Mucosa of rectum (tissue), 2 donors: ENCODE results near the gene NISCH.

Source experiments
- H3K27ac ChIP-seq, 2 donors: one replicate each; pipeline ENCODE4 v1.7.0; 2013; ENCODE audit warnings: inconsistent platforms in 2 of 2, low read depth in 2 of 2, low read length in 2 of 2
- H3K27me3 ChIP-seq, 2 donors: one replicate each; pipeline ENCODE4 v1.7.0; 2013; ENCODE audit warnings: low read length in 2 of 2; ENCODE audit not compliant: control insufficient read depth in 2 of 2, insufficient read depth in 2 of 2
- H3K36me3 ChIP-seq, 2 donors: one replicate each; pipeline ENCODE4 v1.7.0; 2013; ENCODE audit warnings: low read length in 2 of 2; ENCODE audit not compliant: control insufficient read depth in 2 of 2, insufficient read depth in 2 of 2
- H3K4me1 ChIP-seq, 2 donors: one replicate each; pipeline ENCODE4 v1.7.0; 2013; ENCODE audit warnings: low read length in 2 of 2, mild to moderate bottlenecking in 1 of 2; ENCODE audit not compliant: control insufficient read depth in 2 of 2, insufficient read depth in 2 of 2
- H3K4me3 ChIP-seq, 2 donors: one replicate each; pipeline ENCODE4 v1.7.0; 2013; ENCODE audit warnings: low read length in 2 of 2
- H3K9ac ChIP-seq, 2 donors: one replicate each; pipeline ENCODE4 v1.7.0; 2013; ENCODE audit warnings: low read length in 2 of 2, low read depth in 1 of 2, mild to moderate bottlenecking in 1 of 2
- H3K9me3 ChIP-seq, 2 donors: one replicate each; pipeline ENCODE4 v1.7.0; 2013; ENCODE audit warnings: low read length in 2 of 2; ENCODE audit not compliant: control insufficient read depth in 2 of 2
- donor health status: healthy.
- donor health status: Normal muscosa, but diverticular disease.

NISCH gene

GRCh38 chr3:52428151-52429005 lies 27.0 kb upstream of the NISCH start:
- Histone ChIP-seq H3K27ac (no peak overlapping the region), H3K9ac (no peak overlapping the region)

DNA sequence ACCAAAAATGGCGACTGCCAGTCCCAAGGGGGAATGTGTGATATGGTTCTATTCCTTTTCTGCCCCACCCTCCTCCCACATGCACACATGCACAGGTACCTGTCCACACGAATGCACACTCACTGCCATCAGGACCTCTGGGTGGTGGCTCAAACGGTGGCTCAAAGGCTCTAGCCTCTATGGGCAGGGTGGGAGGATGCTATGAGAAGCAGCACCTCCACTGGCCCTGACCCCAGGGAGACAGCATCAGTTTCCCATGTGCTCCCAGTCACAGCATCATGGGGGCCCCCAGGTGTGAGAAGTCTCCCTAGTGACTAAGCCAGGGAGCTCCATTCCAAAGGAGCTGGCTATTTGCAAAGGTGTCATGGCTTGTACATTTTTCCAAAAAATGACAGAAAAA lies 26.4 kb upstream of the NISCH start:
- no peaks in the 10 kb centered on the region for H3K27me3 ChIP-seq
- H3K36me3 ChIP-seq, result no peaks in the 10 kb centered on the region
- peaks cover 5 to 8% of the 10 kb centered on the region in 2 donors for H3K4me1 ChIP-seq
- H3K27ac ChIP-seq, result no peak overlapping the region
- no peak overlapping the region for H3K9ac ChIP-seq
- no peaks in the 10 kb centered on the region for H3K9me3 ChIP-seq
- H3K4me3 ChIP-seq, result no peak overlapping the region

More at GRCh38 chr3:52428151-52429005, 27.0 kb upstream of the NISCH start:
- no peaks in the 10 kb centered on the region for H3K9me3 ChIP-seq
- no peaks in the 10 kb centered on the region for H3K27me3 ChIP-seq
- no peaks in the 10 kb centered on the region for H3K36me3 ChIP-seq
- H3K4me3 ChIP-seq, result no peak overlapping the region
- peaks cover under 1 to 3% of the 10 kb centered on the region in 2 donors for H3K4me1 ChIP-seq

- H3K27ac ChIP-seq, result no peak overlapping the region
- no peak overlapping the region for H3K9ac ChIP-seq
- no peaks in the 10 kb centered on the region for H3K9me3 ChIP-seq
- H3K36me3 ChIP-seq, result no peaks in the 10 kb centered on the region
- no peaks in the 10 kb centered on the region for H3K27me3 ChIP-seq
- peaks cover 5 to 8% of the 10 kb centered on the region in 2 donors for H3K4me1 ChIP-seq
- no peak overlapping the region for H3K4me3 ChIP-seq
Measured at GRCh38 chr3:52429779-52430415, 25.5 kb upstream of the NISCH start.

DNA sequence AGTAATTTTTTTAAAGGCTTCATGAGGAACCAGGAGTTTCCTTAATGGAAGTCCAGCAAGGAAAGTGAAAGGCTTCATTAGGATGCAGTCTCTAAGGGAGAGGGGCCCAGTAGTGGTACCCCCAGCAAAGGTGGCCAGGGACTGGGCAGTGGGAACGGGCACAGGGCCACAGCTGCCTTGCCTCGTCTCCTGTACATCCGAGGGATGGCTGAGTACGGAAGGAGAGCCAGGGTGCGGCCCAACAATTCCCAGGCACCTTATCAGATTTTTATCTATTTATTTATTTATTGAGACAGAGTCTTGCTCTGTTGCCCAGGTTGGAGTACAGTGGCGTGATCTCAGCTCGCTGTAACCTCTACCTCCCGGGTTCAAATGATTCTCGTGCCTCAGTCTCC lies 25.0 kb upstream of the NISCH start:
- Histone ChIP-seq H3K4me1 (peaks cover 5 to 8% of the 10 kb centered on the region in 2 donors), H3K9ac (no peak overlapping the region), H3K9me3 (no peaks in the 10 kb centered on the region), H3K27ac (no peak overlapping the region), H3K36me3 (no peaks in the 10 kb centered on the region), H3K27me3 (no peaks in the 10 kb centered on the region), H3K4me3 (no peak overlapping the region)

GRCh38 chr3:52431459-52432223 lies 23.8 kb upstream of the NISCH start:
- H3K27me3 ChIP-seq, result no peaks in the 10 kb centered on the region
- H3K27ac ChIP-seq, result no peak overlapping the region
- H3K9ac ChIP-seq, result no peak overlapping the region
- no peak overlapping the region for H3K4me3 ChIP-seq
- H3K4me1 ChIP-seq, result peaks cover 5 to 8% of the 10 kb centered on the region in 2 donors
- no peaks in the 10 kb centered on the region for H3K36me3 ChIP-seq
- H3K9me3 ChIP-seq, result no peaks in the 10 kb centered on the region

- Histone ChIP-seq H3K36me3 (no peaks in the 10 kb centered on the region), H3K27me3 (no peaks in the 10 kb centered on the region), H3K4me1 (peaks cover 5 to 8% of the 10 kb centered on the region in 2 donors), H3K9me3 (no peaks in the 10 kb centered on the region), H3K4me3 (no peak overlapping the region), H3K9ac (no peak overlapping the region), H3K27ac (no peak overlapping the region)
Measured at GRCh38 chr3:52432225-52432624, 23.2 kb upstream of the NISCH start.

DNA sequence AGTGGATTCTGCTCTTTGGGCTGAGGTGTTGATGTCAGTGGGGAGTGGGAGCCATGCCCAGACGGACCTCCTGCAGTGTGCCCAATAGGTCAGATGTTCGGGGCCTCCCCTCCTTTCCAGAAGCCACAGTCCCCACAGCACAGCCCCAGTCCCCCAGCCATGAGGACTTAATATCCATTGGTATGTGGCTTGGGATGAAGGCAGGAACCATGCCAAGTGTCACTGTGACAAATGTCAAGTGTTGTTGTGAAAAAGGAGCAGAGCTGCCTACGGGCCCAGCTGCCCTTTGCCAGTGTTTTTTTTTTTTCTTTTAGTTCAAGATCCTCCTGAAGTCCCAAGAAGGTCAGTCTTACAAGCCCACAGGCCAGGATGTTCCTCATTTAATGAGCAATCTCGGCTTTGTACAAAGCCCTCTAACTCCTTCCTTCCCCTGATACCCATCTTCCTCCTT lies 22.7 kb upstream of the NISCH start:
- Histone ChIP-seq H3K4me1 (peaks cover 7 to 8% of the 10 kb centered on the region in 2 donors), H3K27ac (no peak overlapping the region)

DNA sequence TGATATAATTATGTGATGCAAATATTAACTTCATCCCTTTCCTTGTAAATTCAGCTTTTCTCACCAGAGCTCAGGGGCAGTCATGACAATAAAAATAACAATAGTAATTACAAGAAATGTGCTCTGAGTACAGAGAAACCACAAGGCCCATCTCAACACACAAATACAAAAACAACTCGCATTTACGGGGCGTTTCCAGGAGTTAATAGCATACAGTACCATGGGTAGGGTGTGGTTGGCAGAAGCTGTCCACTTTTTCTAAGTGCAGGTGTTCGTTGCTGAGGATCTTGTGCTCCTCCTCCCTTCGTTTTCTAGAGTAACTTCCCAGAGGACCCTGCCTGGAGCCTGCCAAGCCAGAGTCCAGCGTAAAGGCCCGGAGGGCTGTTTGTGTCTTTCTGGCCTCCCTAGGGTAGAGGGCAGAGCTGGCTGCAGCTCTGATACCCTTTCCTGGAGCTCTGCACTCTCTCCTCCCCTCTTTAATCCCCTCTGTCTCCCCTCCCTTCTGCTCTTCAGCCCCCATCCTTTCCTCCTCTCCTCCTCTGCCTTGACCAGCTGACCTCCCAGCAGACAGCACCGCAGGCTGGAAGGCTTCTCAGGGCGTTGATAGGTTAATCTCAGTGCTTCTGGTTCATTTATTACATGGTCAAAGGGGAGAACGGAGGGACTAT lies 21.9 kb upstream of the NISCH start:
- no peaks in the 10 kb centered on the region for H3K27me3 ChIP-seq
- peaks cover 8 to 10% of the 10 kb centered on the region in 2 donors for H3K4me1 ChIP-seq
- H3K27ac ChIP-seq, result no peak overlapping the region
- no peaks in the 10 kb centered on the region for H3K36me3 ChIP-seq
- no peaks in the 10 kb centered on the region for H3K9me3 ChIP-seq
- H3K4me3 ChIP-seq, result no peak overlapping the region
- H3K9ac ChIP-seq, result peak overlapping the region in 1 of 2 donors; percentile 24

More for the DNA sequence above, 22.7 kb upstream of the NISCH start:
- H3K9me3 ChIP-seq, result no peaks in the 10 kb centered on the region
- no peaks in the 10 kb centered on the region for H3K36me3 ChIP-seq
- H3K9ac ChIP-seq, result no peak overlapping the region
- H3K27me3 ChIP-seq, result no peaks in the 10 kb centered on the region
- no peak overlapping the region for H3K4me3 ChIP-seq

- no peaks in the 10 kb centered on the region for H3K9me3 ChIP-seq
- peak overlapping the region in 1 of 2 donors; percentile 24 for H3K9ac ChIP-seq
- peaks cover 8 to 10% of the 10 kb centered on the region in 2 donors for H3K4me1 ChIP-seq
- H3K27me3 ChIP-seq, result no peaks in the 10 kb centered on the region
- no peak overlapping the region for H3K4me3 ChIP-seq
- H3K36me3 ChIP-seq, result no peaks in the 10 kb centered on the region
- H3K27ac ChIP-seq, result no peak overlapping the region
Measured at GRCh38 chr3:52433996-52434479, 21.4 kb upstream of the NISCH start.
